Measurements from ENCODE around the gene AATF.

- TF ChIP-seq YY1 (IDR thresholded peaks at IDR 0.05; ENCODE audit: insufficient read depth, insufficient read length): no peak
- TF ChIP-seq SUZ12 (IDR thresholded peaks at IDR 0.05; ENCODE audit: extremely low read depth, insufficient read depth, insufficient read length): no peak
- TF ChIP-seq ZNF274 (IDR thresholded peaks at IDR 0.05; ENCODE audit: low read depth, low read length): no peak
Measured at GRCh38 chr17:36932383-36932693, 16.4 kb upstream of the AATF start.
